GM21526 (cell line): ENCODE data around the gene PLIN4.
"Not testable (repeated sequence)": the region's sequence is repeated elsewhere in the genome, so short reads cannot be mapped to it uniquely, and the experiment has no call there.

Source experiments
- ATAC-seq: cut with Tn5 transposase; IDR thresholded peaks from one replicate; pipeline ENCODE4 v1.9.1; 2021; ENCODE audit warnings: moderate library complexity; ENCODE audit not compliant: unreplicated experiment, low FRiP score

Gene PLIN4

DNA sequence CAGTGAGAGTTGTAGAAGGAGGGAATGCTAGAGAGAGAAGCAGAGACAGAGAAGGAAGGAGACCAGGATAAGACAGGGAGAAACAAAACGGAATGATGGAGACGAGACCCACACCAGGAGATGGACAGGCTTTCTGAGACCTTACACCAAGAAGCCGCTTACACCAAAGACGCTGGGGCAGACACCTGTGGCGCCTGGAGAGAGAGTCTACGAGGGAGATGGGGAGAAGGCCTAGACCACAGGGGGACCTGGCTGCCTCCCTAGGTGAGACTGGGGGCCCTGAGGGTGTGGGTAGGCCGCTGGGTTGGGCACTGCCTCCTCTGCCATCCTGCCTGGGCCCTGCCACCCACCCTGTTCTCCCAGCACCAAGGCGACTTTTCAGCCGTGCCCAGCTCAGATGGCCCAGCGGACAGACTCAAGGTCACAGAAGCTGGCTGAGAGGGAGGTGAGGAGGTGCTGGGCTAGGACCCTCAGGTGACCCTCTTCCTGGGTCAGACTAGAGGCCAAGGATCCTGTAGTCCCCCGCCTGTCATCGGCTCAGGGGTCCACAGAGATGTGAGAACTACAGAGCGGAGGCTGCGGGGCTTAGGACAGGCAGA is 11.7 kb upstream of the PLIN4 start:
- ATAC-seq, result no peak

DNA sequence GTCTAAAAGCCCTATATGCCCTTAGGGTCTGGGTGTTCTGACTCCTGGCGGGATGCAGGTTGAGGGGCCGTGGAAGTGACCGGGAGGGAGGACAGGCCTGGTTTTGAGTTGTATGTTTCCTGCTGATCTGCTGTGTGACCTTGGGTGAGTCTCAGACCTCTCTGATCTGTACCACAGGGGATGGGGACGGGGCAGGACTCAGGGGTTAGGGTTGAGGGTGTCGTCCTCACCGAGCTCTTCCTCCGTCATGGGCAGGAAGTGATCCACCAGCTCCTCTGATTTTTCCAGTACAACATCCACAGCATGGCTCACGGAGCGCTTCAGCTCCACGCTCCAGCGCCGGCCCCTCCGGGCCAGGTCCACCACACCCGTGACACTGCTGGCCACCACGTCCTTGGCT is 10.6 kb upstream of the PLIN4 start:
- no peak for ATAC-seq

- ATAC-seq, result not testable (repeated sequence)
Measured at GRCh38 chr19:4527377-4527776, 9.1 kb upstream of the PLIN4 start.

DNA sequence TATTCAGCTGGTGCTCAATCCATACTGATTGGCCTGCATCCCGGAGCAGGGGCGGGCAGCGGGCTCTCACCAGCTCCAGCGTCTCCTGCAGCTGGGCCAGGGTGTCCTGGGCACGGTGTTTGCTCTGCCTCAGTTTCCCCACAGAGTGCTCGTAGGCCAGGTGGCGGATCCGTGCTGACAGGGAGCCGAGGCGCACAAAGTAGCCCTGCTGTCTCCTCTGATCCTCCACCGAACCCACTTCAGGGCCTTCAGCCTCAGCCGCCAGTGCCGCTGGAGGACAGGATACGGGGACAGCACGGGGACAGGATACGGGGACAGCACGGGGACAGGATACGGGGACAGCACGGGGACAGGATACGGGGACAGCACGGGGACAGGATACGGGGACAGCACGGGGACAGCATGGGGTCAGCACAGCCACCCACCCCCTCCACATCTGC is 7.3 kb upstream of the PLIN4 start:
- no peak for ATAC-seq

DNA sequence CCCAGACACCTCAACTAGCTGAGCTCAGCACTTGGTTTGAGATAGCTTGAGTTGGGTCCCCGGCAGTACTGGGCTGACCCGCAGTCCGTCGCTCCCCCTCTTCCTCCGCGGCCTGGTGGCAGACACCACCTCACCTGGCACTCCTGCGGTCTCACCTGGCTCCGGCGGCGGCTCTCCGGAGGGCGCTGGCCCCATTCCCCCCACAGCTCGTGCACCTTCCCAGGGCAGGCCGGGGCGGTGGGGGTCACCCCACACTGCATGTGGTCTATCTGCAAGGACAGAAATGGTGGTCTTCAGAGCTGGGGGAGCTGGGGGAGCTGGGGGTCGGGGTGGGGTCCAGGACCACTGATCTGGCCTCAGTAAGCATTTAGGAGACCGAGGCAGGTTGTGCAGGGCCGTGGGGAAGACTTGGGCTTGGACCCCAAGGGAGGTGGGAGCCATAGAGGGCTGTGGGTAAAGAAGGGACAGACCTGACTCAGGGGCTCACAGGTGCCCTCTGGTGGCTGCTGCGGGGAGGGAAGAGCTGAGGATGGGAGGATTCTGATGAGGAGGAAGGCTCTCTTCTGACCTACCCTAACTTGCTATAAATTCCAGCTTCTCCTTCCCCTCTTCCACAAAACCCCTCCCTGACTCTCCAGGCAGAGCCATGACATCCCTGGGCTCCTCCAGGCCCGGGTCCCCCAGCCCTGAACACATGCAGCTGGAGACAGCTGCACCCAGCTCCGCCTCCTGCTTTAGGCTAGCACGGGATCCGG is 6.7 kb upstream of the PLIN4 start:
- ATAC-seq, result no peak

DNA sequence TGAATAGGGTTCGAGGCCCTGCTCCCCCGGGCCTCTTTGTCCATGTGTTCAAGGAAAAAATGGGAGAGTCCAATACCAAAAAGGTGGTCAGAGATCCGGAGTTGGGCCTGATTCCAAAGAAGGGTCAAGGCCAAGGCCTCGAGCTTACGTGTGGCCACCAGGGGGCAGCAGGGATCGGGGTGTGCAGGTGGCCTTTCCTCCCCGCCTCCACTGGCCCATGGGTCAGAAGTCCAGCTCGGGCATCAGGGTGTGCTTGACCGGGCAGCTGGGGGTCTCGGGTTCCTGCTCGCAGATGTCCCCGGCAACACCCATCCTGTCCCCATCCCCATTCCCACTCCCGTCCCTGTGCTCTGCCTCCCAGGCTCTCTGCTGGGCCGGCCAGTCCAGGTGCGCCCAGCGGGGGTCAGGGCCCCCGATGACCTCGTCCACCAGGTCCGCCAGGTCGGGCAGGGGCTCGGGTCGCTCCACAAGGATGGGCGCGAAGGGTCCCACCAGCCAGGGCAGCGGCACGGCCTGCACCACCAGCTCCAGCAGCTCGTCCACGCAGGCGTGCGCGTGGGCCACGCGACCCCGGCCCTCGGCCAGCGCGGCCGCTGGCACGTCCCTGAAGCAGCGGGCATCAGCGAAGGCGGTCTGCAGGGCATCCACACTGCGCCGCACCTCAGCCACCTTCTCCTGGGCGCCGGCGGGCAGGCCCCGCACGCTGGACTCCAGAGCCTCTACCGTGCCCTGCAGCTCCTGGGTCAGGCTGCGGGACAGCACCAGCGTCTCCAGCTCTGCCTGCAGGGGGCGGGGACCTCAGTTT is 5.2 kb upstream of the PLIN4 start:
- ATAC-seq, result no peak

GRCh38 chr19:4522291-4523002 is 4.2 kb upstream of the PLIN4 start:
- ATAC-seq, result no peak

DNA sequence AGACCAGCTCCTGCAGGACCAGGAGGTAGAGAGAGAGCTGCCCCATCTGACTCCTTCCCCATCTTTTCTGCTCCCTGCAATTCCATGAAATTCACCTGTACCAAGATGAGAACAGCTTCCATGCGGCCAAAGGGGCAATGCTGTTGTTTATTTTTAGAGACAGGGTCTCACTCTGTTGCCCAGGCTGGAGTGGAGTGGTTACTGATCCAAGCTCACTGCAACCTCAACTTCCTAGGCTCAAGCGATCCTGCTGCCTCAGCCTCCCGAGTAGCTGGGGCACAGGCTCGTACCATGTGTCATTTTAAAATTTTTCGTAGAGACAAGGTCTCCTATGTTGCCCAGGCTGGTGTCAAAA is 3.6 kb upstream of the PLIN4 start:
- no peak for ATAC-seq

- ATAC-seq, result no peak
Measured at GRCh38 chr19:4521170-4521887, 3.0 kb upstream of the PLIN4 start.

- no peak for ATAC-seq
Measured at GRCh38 chr19:4519521-4520277, 1.4 kb upstream of the PLIN4 start.

DNA sequence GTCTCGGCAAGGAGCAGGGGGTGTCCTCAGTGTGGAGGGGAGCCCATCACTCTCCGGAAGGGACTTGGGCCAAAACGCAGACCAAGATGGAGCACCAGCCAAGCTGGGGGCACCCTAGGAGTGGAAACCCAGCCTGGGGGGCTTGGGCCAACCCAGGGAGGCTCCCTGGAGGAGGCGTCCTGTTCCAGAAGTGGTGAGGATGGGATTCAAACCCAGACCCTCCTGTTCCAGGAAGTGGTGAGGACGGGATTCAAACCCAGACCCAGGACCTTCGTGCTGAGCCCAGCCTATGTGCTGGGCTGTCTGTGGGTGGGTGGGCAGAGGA is 848 bp upstream of the PLIN4 start:
- no peak for ATAC-seq

- ATAC-seq, result no peak
Measured at GRCh38 chr19:4517451-4518057, 732 bp downstream of the PLIN4 start.

DNA sequence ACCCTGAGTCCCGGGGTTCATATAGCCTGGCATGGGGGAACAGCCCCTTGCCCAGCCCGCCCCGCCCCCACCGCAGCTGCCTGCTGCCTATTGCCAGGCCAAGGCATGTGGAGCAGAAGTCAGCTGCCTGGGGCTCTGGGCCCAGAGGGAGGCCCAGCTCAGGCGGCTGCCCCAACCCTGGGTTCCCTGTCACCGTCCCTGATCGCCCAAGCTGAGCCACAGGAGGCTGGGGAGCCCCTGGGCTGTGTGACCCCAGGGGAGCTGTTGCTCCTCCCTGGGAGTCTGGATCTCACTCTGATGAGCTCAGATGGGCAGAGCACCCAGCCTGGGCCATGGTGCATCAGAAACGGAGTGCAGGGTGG is 1.4 kb downstream of the PLIN4 start:
- no peak for ATAC-seq

DNA sequence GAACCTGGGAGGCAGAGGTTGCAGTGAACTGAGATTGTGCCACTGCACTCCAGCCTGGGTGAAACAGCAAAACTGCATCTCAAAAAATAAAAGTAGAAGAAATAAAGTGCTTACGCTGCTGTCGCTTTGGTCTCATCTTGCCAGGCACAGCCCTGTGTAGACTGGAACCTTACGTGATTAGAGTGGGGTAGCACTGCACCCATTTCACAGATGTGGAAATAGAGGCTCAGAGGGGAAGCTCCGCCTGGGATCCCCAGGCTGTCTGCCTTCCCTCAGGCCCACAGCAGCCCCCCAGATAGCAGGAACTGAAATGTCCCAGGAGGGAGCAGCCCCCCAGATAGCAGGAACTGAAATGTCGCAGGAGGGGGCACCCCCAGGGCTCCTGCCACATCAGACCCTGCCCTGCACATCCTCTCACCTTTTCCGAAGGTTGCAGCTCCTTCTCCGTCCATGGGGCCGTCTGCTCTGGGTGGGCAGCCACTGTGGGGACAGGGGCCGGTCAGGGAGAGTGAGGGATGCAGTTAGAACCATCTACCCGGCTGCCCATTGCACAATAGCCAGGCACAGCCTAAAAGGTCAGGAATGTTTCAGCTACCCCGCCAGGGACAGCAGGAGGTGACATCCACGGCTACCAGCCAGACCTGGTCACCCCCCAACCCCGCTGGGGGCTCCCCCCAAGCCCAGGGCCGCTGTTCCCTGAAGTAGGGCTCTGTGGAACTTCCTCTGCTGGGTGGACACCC is 1.9 kb downstream of the PLIN4 start:
- no peak for ATAC-seq

DNA sequence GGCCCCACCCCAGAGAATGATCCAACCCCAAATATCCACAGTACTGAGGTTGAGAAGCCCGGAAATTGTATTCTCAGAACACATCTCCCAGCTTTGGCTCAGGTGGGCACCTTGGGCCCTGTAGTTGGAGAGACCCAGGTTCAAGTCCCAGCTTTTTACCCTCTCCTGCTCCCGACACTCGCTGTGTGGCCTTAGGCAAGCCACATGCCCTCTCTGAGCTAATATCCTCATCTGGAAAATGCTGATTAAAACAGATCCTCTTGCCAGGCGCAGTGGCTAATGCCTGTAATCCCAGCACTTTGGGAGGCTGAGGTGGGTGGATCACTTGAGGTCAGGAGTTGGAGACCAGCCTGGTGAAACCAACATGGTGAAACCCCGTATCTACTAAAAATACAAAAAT is 2.6 kb downstream of the PLIN4 start:
- ATAC-seq, result no peak

- ATAC-seq, result no peak
Measured at GRCh38 chr19:4513248-4513647, 5.0 kb downstream of the PLIN4 start.

- no peak for ATAC-seq
Measured at GRCh38 chr19:4512070-4512469, 6.2 kb downstream of the PLIN4 start.

DNA sequence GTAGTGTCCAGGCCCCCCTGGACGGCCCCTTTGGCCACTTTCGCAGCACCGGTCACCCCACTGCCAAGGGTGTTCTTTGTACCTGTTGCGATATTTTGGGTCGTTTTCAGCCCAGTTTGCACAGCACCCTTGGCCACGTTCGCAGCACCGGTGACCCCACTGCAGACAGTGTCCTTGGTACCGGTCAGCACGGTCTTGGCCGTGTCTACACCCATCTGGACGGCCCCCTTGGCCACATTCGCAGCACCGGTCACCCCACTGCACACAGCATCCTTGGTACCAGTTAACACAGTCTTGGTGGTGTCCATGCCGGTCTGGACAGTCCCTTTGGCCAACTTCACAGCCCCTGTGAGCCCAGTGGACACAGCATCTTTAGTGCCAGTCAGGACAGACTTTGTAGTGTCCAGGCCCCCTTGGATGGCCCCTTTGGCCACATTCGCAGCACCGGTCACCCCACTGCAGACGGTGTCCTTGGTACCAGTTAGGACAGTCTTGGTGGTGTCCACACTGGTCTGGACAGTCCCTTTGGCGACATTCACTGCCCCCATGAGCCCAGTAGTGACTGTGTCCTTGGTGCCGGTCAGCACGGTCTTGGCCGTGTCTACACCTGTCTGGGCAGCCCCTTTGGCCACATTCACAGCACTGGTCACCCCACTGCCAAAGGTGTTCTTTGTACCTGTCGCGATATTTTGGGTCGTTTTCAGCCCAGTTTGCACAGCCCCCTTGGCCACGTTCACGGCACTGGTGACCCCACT is 6.8 kb downstream of the PLIN4 start:
- no peak for ATAC-seq
